HepG2 (cell line): Measurements from ENCODE around the gene CAMK1D. TPM values are rescaled to one million over a fixed set of nuclear protein-coding genes. Genes with fewer than 3 reads are reported as not detected.

Experiments
- ATAC-seq: fragments of 200-7000 bp; cut with Tn5 transposase; 3 replicates; pipeline ENCODE4 v1.9.1; 2020; ENCODE audit warnings: mild to moderate bottlenecking, moderate library complexity
- BruUV-seq: library from RNA; stranded (reverse); fragments of 400-500 nt; replicated peaks from 2 replicates; lab custom pipeline; 2021; lab: Mats Ljungman, UMichigan
- CTCF ChIA-PET: fragments of 300-600 bp; formaldehyde crosslinking; extraction: SDS; loops from one replicate; lab custom pipeline; 2021; ENCODE audit warnings: low total read pairs, inconsistent platforms, low intra/inter-chr PET ratio; lab: Yijun Ruan, JAX
- POLR2A ChIA-PET: fragments of 350-600 bp; sonication (Branson Sonifier 250); formaldehyde crosslinking; loops from one replicate; lab custom pipeline; 2020; ENCODE audit warnings: antibody characterized with exemption, inconsistent platforms; lab: Yijun Ruan, JAX
- DNase-seq: peaks from one replicate; pipeline ENCODE4 v3.0.0-alpha.2; 2015; ENCODE audit warnings: low spot score
- FAIRE-seq: peaks from 3 replicates; lab custom pipeline; 2011; peaks lifted over from hg19 to GRCh38; lab: Jason Lieb, UNC
- H2AFZ ChIP-seq: one replicate; pipeline ENCODE4 v1.6.1; 2011; ENCODE audit warnings: low read length, inconsistent platforms
- H3K27ac ChIP-seq: fragments of 300-600 bp; 3 replicates; pipeline ENCODE4 v1.8.0; 2011; ENCODE audit warnings: mixed run types, mild to moderate bottlenecking, mixed read lengths, low read length, inconsistent platforms; ENCODE audit not compliant: insufficient read depth; ENCODE audit errors: extremely low read length
- H3K27me3 ChIP-seq, 2 experiments: fragments of 200-600 bp in 1 of 2; 2 replicates in 1 of 2; 3 replicates in 1 of 2; pipeline versions ENCODE4 v1.6.0 to v1.8.0; 2011; ENCODE audit warnings: low read length in 2 of 2, mild to moderate bottlenecking in 2 of 2, moderate library complexity in 2 of 2, inconsistent platforms in 1 of 2; ENCODE audit not compliant: insufficient read depth in 2 of 2, control insufficient read depth in 1 of 2
- H3K36me3 ChIP-seq, 2 experiments: fragments of 200-600 bp in 1 of 2; replicated peaks in 1 of 2; 2 replicates in 1 of 2; 3 replicates in 1 of 2; pipeline versions ENCODE4 v1.5.1 to v1.8.0; 2011; ENCODE audit warnings: low read length in 2 of 2, inconsistent platforms in 1 of 2; ENCODE audit not compliant: insufficient read depth in 2 of 2, control insufficient read depth in 1 of 2
- H3K4me1 ChIP-seq: 2 replicates; pipeline ENCODE4 v1.5.1; 2012; ENCODE audit warnings: low read length, inconsistent platforms; ENCODE audit not compliant: insufficient read depth
- H3K4me2 ChIP-seq: 2 replicates; pipeline ENCODE4 v1.6.0; 2011; ENCODE audit warnings: low read depth, low read length, inconsistent platforms
- H3K4me3 ChIP-seq, 3 experiments: fragments of 200-600 bp in 1 of 3; sonication (generic), shearing (Covaris generic) in 1 of 3; replicated peaks in 1 of 3; 2 replicates each; pipeline ENCODE4 v1.5.1; 2011 to 2016; ENCODE audit warnings: low read length in 3 of 3, inconsistent platforms in 2 of 3, low read depth in 2 of 3, mild to moderate bottlenecking in 2 of 3, control low read depth in 1 of 3, mixed read lengths in 1 of 3; ENCODE audit not compliant: insufficient read depth in 1 of 3
- H3K79me2 ChIP-seq: one replicate; pipeline ENCODE4 v1.6.1; 2011; ENCODE audit warnings: low read length, inconsistent platforms; ENCODE audit not compliant: insufficient read depth
- H3K9ac ChIP-seq: 2 replicates; pipeline ENCODE4 v1.6.0; 2011; ENCODE audit warnings: mild to moderate bottlenecking, low read depth, low read length, inconsistent platforms; ENCODE audit not compliant: insufficient read depth
- H3K9me3 ChIP-seq: 2 replicates; pipeline ENCODE4 v1.5.1; 2012; ENCODE audit warnings: mild to moderate bottlenecking, low read length
- H4K20me1 ChIP-seq: 2 replicates; pipeline ENCODE4 v1.6.0; 2011; ENCODE audit warnings: inconsistent platforms, mild to moderate bottlenecking, low read length, moderate library complexity; ENCODE audit not compliant: insufficient read depth
- CAMTA2 ChIP-seq: sonication (generic); formaldehyde crosslinking; IDR thresholded peaks from 2 replicates; pipeline ENCODE4 v1.4.0; 2020; ENCODE audit warnings: mild to moderate bottlenecking, missing genetic modification reagents, borderline replicate concordance
- POLR2G ChIP-seq: fragments of 200-400 bp; formaldehyde crosslinking; IDR thresholded peaks from 2 replicates; pipeline ENCODE4 v1.6.1; 2018; ENCODE audit warnings: mild to moderate bottlenecking, low read depth, low read length, moderate library complexity
- ZNF121 ChIP-seq: sonication (generic); formaldehyde crosslinking; IDR thresholded peaks from 2 replicates; pipeline ENCODE4 v1.5.0; 2020; ENCODE audit warnings: mild to moderate bottlenecking, missing genetic modification reagents
- WGBS: methylation state at CpG from one replicate; pipeline ENCODE4 v1.1.6; 2017; ENCODE audit warnings: low lambda C conversion rate; 5-methylcytosine and 5-hydroxymethylcytosine counted together
- in situ Hi-C: cut with HindIII; loops from 2 replicates; pipeline ENCODE4 v1.10.0; 2017; ENCODE audit warnings: low pct_unique_long_range_greater_than_20kb; ENCODE audit not compliant: extremely low pct_ligation_motif_present
- intact Hi-C: fragments of 100-400 bp; cut with micrococcal nuclease; formaldehyde crosslinking; loops from one replicate; pipeline ENCODE4 v1.10.0; 2022; ENCODE audit not compliant: unreplicated experiment
- polyA plus RNA-seq, 8 experiments: library from polyadenylated mRNA; depleted of rRNA in 3 of 8; stranded (reverse) in 7 of 8; unstranded in 1 of 8; fragments of >200 nt; fragmentation: Illumina TruSeq in 4 of 8; extraction: Trizol in 4 of 8; gene quantifications; 2 replicates each; pipeline versions ENCODE4 v1.2.1 to v1.2.3, GENCODE V29; 2011 to 2016; ENCODE audit warnings: low read depth in 4 of 8, missing spikeins in 1 of 8, mixed read lengths in 1 of 8; ENCODE audit not compliant: insufficient read depth in 1 of 8
- total RNA-seq, 5 experiments: library from RNA; depleted of rRNA; stranded (reverse); fragments of >200 nt; fragmentation: Illumina TruSeq; extraction: Trizol; gene quantifications; 2 replicates each; pipeline ENCODE4 v1.2.3, GENCODE V29; 2016; ENCODE audit warnings: low read depth in 1 of 5
- TF ChIP-seq, protein P1 (sequence below): sonication (generic); formaldehyde crosslinking; IDR thresholded peaks from 2 replicates; pipeline ENCODE4 v1.9.0; 2021; ENCODE audit warnings: missing genetic modification reagents, borderline replicate concordance

CAMK1D gene
- total and polyA plus RNA-seq, 2 of the 13 experiments (the other 11 are each of a cell fraction or from before 2014, with no cell fraction given), result under 0.01 TPM; not detected in 1

DNA sequence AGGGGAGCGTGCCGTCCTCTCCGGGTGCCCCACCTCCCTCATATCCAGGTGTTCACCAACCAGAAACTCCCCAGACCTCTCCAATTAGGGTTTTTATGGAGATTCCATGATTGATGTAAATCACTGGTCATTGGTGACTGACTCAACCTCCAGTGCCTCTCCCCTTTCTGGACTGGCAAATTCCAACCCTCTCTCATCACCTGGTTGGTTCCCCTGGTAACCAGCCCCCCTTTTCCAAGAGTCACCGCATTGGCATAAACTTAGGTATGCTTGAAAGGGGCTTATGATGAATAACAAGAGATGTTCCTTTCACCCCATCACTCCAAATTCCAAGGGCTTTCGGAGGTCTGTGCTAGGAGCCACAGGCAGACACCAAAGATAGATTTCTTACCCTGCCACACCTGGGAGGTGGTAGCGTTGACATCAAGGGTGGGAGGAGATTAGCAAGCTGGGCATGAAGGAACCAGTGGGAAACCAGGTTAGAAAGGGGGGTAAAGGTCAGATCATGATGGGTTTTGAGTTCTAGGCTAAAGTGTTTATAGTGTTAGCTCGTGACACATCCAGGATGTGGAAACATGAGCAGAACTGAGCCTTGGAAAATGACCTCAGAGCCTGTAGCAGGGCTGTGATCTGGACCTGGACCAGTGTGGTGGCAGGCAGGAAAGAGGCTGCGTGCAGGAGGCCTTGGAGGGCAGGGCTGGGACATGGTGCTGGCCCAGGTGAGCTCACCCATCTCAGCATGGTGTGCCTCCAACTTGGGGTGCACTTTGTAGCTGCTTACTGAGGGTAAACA is 45.1 kb downstream of the CAMK1D start:
- no peak for ATAC-seq
- FAIRE-seq, result no peak

DNA sequence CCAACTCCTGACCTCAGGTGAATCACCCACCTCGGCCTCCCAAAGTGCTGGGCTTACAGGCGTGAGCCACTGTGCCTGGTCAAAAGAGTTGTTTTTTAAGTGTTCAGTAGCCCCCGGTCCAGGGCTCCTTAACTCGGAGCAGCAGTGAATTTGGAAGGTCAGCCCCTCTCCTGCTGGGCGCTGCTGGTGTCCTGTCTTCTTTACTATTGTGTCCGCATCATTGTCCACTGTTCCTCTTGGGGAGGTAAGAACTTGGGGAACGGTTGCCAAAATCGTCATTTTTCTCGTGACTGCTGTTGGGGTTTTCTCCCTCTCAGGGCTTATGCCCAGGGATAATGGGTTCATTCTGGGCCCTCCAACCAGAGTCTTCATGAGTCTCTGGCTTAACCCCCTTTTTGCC is 46.7 kb downstream of the CAMK1D start:
- POLR2A ChIA-PET, result no interaction called here
- no peak for TF ChIP-seq ZNF121 (CRISPR knock-in tag)
- TF ChIP-seq, protein P1, sequence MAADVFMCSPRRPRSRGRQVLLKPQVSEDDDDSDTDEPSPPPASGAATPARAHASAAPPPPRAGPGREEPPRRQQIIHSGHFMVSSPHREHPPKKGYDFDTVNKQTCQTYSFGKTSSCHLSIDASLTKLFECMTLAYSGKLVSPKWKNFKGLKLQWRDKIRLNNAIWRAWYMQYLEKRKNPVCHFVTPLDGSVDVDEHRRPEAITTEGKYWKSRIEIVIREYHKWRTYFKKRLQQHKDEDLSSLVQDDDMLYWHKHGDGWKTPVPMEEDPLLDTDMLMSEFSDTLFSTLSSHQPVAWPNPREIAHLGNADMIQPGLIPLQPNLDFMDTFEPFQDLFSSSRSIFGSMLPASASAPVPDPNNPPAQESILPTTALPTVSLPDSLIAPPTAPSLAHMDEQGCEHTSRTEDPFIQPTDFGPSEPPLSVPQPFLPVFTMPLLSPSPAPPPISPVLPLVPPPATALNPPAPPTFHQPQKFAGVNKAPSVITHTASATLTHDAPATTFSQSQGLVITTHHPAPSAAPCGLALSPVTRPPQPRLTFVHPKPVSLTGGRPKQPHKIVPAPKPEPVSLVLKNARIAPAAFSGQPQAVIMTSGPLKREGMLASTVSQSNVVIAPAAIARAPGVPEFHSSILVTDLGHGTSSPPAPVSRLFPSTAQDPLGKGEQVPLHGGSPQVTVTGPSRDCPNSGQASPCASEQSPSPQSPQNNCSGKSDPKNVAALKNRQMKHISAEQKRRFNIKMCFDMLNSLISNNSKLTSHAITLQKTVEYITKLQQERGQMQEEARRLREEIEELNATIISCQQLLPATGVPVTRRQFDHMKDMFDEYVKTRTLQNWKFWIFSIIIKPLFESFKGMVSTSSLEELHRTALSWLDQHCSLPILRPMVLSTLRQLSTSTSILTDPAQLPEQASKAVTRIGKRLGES (CRISPR knock-in tag), result no peak

More for the DNA sequence above, 45.1 kb downstream of the CAMK1D start:
- H4K20me1 ChIP-seq, result no peaks in the 10 kb centered on the region
- no peak overlapping the region for H3K9ac ChIP-seq
- CTCF ChIA-PET, result no interaction called here
- 49% methylated on average over 8 of the region's 8 CpGs for whole genome bisulfite sequencing
- POLR2A ChIA-PET, result no interaction called here
- intact Hi-C loops (no loop called here), in situ Hi-C loops (no loop called here)
- H3K4me3 ChIP-seq, result no peak overlapping the region
- H3K27me3 ChIP-seq, result peaks cover 0 to 2% of the 10 kb centered on the region in 2 experiments; a peak in 4 of 5 replicates
- no peak overlapping the region for H2AFZ ChIP-seq
- BruUV-seq, result no TSS peak
- TF ChIP-seq POLR2G (no peak), CAMTA2 (CRISPR knock-in tag) (no peak)
- no peaks in the 10 kb centered on the region for H3K79me2 ChIP-seq
- no peak overlapping the region for H3K27ac ChIP-seq
- no peaks in the 10 kb centered on the region for H3K9me3 ChIP-seq
- H3K36me3 ChIP-seq, result no peaks in the 10 kb centered on the region
- H3K4me1 ChIP-seq, result no peaks in the 10 kb centered on the region
- no peak overlapping the region for H3K4me2 ChIP-seq
- no peak for DNase-seq

More for the DNA sequence above, 46.7 kb downstream of the CAMK1D start:
- CTCF ChIA-PET, result no interaction called here
- Histone ChIP-seq H2AFZ (no peak overlapping the region), H3K36me3 (no peaks in the 10 kb centered on the region), H3K4me1 (no peaks in the 10 kb centered on the region), H3K9ac (no peak overlapping the region), H4K20me1 (no peaks in the 10 kb centered on the region), H3K4me3 (no peak overlapping the region), H3K27me3 (no peaks in the 10 kb centered on the region; a peak in 3 of 5 replicates), H3K4me2 (no peak overlapping the region), H3K9me3 (no peaks in the 10 kb centered on the region), H3K79me2 (no peaks in the 10 kb centered on the region), H3K27ac (no peak overlapping the region)
- intact Hi-C loops (no loop called here), in situ Hi-C loops (no loop called here)
- ATAC-seq, result no peak
- no peak for FAIRE-seq
- BruUV-seq, result no TSS peak
- DNase-seq, result no peak
- 63% methylated on average over 6 of the region's 9 CpGs for WGBS
